Stimulated activated CD4-positive, alpha-beta T cell treated with anti-CD3 and anti-CD28 coated beads, Interleukin-2, amount 100 ng/mL, for 4 hours (primary cell): ENCODE data around the gene STK32C.

Experiments used
- DNase-seq: peaks from one replicate; pipeline ENCODE4 v3.0.0-alpha.2; 2020; ENCODE audit warnings: low read depth

Gene STK32C

DNA sequence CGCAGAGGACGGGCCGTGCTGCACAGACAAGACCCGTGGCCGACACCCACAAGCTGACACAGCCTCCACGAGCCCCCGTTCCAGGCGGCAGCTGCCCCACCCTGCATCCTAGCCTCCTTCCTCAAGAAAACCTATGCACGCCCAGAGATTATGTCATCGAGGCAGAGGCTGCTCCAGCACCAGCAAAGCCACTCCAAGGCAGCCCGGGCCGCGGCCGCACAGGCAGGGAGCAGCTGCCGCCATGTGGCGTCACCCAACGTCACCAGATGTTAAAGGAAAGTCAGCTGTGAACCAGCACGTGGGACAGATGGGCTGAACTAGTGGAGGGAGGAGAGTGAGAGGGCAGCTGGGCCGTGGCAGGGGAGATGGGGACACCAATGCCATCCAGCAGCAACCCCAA is 59.8 kb downstream of the STK32C start:
- DNase-seq: no peak

DNA sequence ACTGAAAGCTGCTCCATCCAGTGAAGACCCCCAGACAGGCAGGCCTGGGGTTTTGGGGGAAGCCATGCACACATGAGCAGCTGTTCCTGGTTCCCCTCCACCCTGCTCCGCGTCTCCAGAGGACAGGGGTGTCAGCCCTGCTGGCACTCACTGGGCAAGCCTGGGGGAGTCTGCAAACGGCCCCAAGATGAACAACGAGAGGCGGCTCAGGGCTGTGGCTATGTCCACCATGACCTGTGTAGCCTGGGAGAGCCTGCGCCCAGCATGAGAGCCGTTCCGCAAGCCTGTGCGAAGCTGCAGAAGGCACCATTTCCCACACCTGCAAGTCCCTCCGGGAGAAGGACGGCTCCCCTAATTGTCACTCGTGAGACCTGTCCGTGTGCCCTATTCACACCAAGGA is 61.5 kb downstream of the STK32C start:
- no peak for DNase-seq

- no peak for DNase-seq
Observed at GRCh38 chr10:132245056-132245455, 62.7 kb downstream of the STK32C start.

GRCh38 chr10:132243626-132244025 is 64.1 kb downstream of the STK32C start:
- no peak for DNase-seq

DNA sequence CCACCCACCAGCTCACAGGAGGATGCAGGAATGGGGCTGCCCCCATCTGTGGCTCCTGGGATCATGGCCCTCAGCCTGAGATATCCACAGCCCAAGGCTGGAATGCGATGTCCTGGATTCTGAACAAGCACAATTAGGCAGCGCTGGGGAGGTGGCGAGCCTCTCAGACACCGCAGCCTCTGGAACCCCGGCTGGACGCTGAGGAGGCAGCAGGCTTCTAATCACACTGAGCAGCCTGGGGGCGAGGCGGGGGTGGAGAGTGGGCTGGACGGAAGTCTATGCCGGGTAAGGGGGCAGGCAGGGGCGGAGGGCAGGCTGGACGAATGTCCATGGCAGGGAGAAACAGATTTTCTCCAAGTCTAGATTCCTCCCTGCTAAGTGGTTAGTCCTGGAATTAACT is 64.6 kb downstream of the STK32C start:
- no peak for DNase-seq

DNA sequence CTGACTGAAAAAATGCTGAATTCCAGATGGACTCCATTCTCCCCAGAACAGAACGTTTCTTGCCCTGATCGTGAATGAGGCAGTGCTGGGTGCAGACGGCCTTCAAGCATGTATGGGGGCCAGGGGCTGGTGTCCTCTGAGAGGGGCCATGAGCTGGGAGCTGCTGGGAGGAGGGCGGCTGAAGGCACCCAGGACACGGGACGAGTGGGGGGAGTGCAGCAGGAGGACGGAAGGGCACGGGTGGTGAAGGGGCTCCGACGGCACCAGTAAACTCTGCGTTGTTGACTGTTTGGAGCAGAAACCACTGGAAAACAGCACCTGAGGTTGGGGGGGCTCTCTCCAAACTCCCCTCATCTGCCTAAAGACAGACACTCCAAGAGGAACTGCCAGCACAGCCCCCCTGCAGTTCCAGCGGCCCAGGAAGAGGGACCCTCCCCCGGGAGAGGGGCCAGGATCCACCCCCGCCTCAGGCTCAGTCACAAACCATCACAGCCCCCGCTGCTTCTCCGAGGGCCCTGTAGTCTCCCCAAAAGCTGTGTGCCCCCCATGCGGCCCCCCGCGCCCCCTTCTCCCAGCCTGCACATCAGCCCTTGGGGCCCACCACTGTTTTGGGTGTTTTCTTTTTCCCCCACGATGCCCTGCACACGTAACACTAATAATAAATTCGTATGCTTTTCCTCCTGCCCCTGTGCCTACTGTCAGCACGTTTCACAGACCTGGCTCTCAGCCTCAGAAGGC is 65.5 kb downstream of the STK32C start:
- DNase-seq: no peak

GRCh38 chr10:132241496-132241895 is 66.3 kb downstream of the STK32C start:
- DNase-seq: no peak

- no peak for DNase-seq
Observed at GRCh38 chr10:132241086-132241485, 66.7 kb downstream of the STK32C start.

DNA sequence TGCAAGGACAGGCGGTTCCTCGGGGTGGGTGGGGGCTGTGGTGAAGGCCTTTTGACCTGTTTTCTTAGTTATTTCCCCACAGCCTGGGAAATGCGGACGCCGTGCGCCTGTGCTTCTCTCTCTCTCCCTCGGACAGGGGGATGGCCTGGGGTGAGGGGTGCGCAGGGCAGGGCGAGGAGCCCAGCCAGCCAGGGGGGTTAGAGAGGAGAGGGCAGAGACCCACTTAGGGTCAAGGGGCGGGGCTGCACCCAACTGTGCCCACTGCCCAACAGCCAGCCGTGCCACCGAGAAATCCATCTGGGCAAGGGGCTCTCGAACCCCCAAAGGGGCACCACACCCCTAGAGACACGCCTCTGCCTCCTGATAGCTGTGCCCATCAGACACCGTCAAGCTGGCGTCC is 67.2 kb downstream of the STK32C start:
- DNase-seq: no peak

GRCh38 chr10:132240156-132240555 is 67.6 kb downstream of the STK32C start:
- DNase-seq: no peak

GRCh38 chr10:132239126-132240031 is 68.4 kb downstream of the STK32C start:
- no peak for DNase-seq

GRCh38 chr10:132238371-132239125 is 69.2 kb downstream of the STK32C start:
- no peak for DNase-seq

GRCh38 chr10:132237871-132238270 is 69.9 kb downstream of the STK32C start:
- DNase-seq: no peak

DNA sequence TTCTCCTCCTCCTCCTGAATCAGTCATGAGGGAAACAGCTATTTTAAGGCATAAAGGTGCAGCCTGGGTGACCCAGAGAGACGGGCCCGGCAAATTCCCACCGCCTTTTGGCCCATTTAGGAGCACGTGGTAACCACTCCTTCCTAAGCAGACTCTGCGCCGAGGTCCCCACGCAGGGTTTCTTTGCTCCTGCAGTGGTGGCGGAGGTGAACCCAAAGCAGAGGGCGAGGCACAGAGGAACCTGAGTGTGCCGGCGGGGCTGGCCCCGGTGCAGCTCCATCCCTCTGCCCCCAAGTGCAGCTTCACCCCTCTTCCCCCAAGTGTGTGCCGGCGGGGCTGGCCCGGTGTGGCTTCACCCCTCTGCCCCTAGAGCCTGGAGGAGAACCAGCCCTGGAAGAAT is 70.4 kb downstream of the STK32C start:
- DNase-seq: no peak

GRCh38 chr10:132236881-132237280 is 70.9 kb downstream of the STK32C start:
- no peak for DNase-seq

- DNase-seq: no peak
Observed at GRCh38 chr10:132236161-132236560, 71.6 kb downstream of the STK32C start.

GRCh38 chr10:132234860-132235259 is 72.9 kb downstream of the STK32C start:
- DNase-seq: no peak

- DNase-seq: no peak
Observed at GRCh38 chr10:132233501-132234085, 74.2 kb downstream of the STK32C start.

DNA sequence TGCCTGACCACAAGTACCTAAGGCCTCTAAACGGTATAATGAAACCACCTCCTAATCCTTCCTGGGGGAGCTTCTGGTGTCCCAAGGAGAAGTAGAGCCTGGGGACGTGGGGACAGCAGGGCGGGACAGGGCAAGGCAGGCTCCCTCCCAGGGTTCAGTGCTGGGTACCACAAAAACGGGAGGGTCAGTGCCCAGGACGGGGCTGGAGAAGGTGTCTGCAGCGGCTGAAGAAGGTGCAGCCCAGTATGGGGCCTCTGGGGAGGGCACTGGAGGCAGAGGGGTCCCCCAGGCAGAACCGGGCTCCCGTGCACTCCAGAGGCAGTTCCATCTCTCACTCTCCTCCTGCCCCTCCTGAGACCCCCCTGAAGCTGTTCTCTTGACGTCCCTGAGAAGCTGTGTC is 74.8 kb downstream of the STK32C start:
- DNase-seq: no peak

- DNase-seq: no peak
Observed at GRCh38 chr10:132232023-132232951, 75.5 kb downstream of the STK32C start.

- DNase-seq: no peak
Observed at GRCh38 chr10:132231656-132232022, 76.1 kb downstream of the STK32C start.
